BLaER1 treated with 17β-estradiol and CSF1 and Interleukin-3, amounts not matched to agents 10 nM and 100 nM (cell line): ENCODE measurements around the gene CYP4A22.

Experiments used
- H3K27ac ChIP-seq, 11 experiments: shearing (Covaris generic); formaldehyde crosslinking; 2 replicates each; pipeline ENCODE4 v1.8.1; 2022
- H3K27me3 ChIP-seq, 11 experiments: shearing (Covaris generic); formaldehyde crosslinking; 2 replicates each; pipeline ENCODE4 v1.8.1; 2022
- H3K36me3 ChIP-seq, 11 experiments: shearing (Covaris generic); formaldehyde crosslinking; 2 replicates each; pipeline ENCODE4 v1.8.1; 2022
- H3K4me1 ChIP-seq, 10 experiments: shearing (Covaris generic); formaldehyde crosslinking; 2 replicates each; pipeline ENCODE4 v1.8.1; 2022
- H3K4me2 ChIP-seq, 11 experiments: shearing (Covaris generic); formaldehyde crosslinking; 2 replicates each; pipeline ENCODE4 v1.8.1; 2022
- H3K4me3 ChIP-seq, 10 experiments: shearing (Covaris generic); formaldehyde crosslinking; 2 replicates each; pipeline ENCODE4 v1.8.1; 2022
- H3K9ac ChIP-seq, 11 experiments: shearing (Covaris generic); formaldehyde crosslinking; 2 replicates each; pipeline ENCODE4 v1.8.1; 2022
- H3K9me3 ChIP-seq, 11 experiments: shearing (Covaris generic); formaldehyde crosslinking; replicated peaks in 1 of 11; 2 replicates each; pipeline ENCODE4 v1.8.1; 2022
- H4K20me1 ChIP-seq, 11 experiments: shearing (Covaris generic); formaldehyde crosslinking; 2 replicates each; pipeline ENCODE4 v1.8.1; 2022
- Cebpa-rat ChIP-seq, 11 experiments: shearing (Covaris generic); IDR thresholded peaks; 2 replicates each; pipeline ENCODE4 v1.8.1; 2022

Gene CYP4A22

GRCh38 chr1:47179017-47179987, 42.1 kb downstream of the CYP4A22 start:
- no peaks in the 10 kb centered on the region for H4K20me1 ChIP-seq
- no peaks in the 10 kb centered on the region for H3K36me3 ChIP-seq
- TF ChIP-seq Cebpa-rat (IDR thresholded peaks at IDR 0.05): no peak
- peak overlapping the region; percentile 71 to 95 (median 86) for H3K4me2 ChIP-seq
- no peaks in the 10 kb centered on the region for H3K9me3 ChIP-seq
- H3K9ac ChIP-seq: peak overlapping the region; percentile 23 to 75 (median 66); a peak in 21 of 22 replicates
- peaks cover 6 to 26% (median 15%) of the 10 kb centered on the region in 10 experiments; a peak in 19 of 20 replicates for H3K4me1 ChIP-seq
- peak overlapping the region; percentile 46 to 62 (median 54) for H3K4me3 ChIP-seq
- peak overlapping the region; percentile 20 to 72 (median 57); a peak in 18 of 22 replicates for H3K27ac ChIP-seq
- no peaks in the 10 kb centered on the region for H3K27me3 ChIP-seq

- H3K27me3 ChIP-seq: no peaks in the 10 kb centered on the region
- peak overlapping the region in 3 of 11 experiments; percentile 63 to 75 (median 65); a peak in 4 of 22 replicates for H3K9ac ChIP-seq
- no peaks in the 10 kb centered on the region for H3K9me3 ChIP-seq
- H3K27ac ChIP-seq: no peak overlapping the region
- no peaks in the 10 kb centered on the region for H3K36me3 ChIP-seq
- peak overlapping the region in 2 of 10 experiments; percentile 59 to 62; a peak in 3 of 20 replicates for H3K4me3 ChIP-seq
- peak overlapping the region; percentile 71 to 95 (median 86); a peak in 21 of 22 replicates for H3K4me2 ChIP-seq
- peaks cover 6 to 26% (median 14%) of the 10 kb centered on the region in 10 experiments; a peak in 19 of 20 replicates for H3K4me1 ChIP-seq
- TF ChIP-seq Cebpa-rat (IDR thresholded peaks at IDR 0.05): no peak
- H4K20me1 ChIP-seq: no peaks in the 10 kb centered on the region
Measured at GRCh38 chr1:47179988-47180563, 42.8 kb downstream of the CYP4A22 start.

- TF ChIP-seq Cebpa-rat (IDR thresholded peaks at IDR 0.05): no peak
- Histone ChIP-seq H3K4me2 (no peak overlapping the region), H3K9me3 (no peaks in the 10 kb centered on the region), H3K27ac (no peak overlapping the region), H3K36me3 (no peaks in the 10 kb centered on the region), H3K9ac (no peak overlapping the region; a peak in 1 of 22 replicates), H3K4me1 (peaks cover 6 to 26% (median 13%) of the 10 kb centered on the region in 10 experiments; a peak in 19 of 20 replicates), H3K27me3 (no peaks in the 10 kb centered on the region), H4K20me1 (no peaks in the 10 kb centered on the region), H3K4me3 (no peak overlapping the region)
Measured at GRCh38 chr1:47180603-47181094, 43.4 kb downstream of the CYP4A22 start.

- TF ChIP-seq Cebpa-rat (IDR thresholded peaks at IDR 0.05): no peak
- Histone ChIP-seq H4K20me1 (no peaks in the 10 kb centered on the region), H3K9ac (peak overlapping the region in 1 of 11 experiments; percentile 15; a peak in 2 of 22 replicates), H3K4me2 (peak overlapping the region in 1 of 11 experiments; percentile 30; a peak in 1 of 22 replicates), H3K9me3 (no peaks in the 10 kb centered on the region), H3K27ac (no peak overlapping the region), H3K4me1 (peaks cover 6 to 26% (median 13%) of the 10 kb centered on the region in 10 experiments; a peak in 19 of 20 replicates), H3K4me3 (no peak overlapping the region), H3K27me3 (no peaks in the 10 kb centered on the region), H3K36me3 (no peaks in the 10 kb centered on the region)
Measured at GRCh38 chr1:47181095-47181954, 44.1 kb downstream of the CYP4A22 start.

- peak overlapping the region in 1 of 11 experiments; percentile 30; a peak in 1 of 22 replicates for H3K4me2 ChIP-seq
- H3K9ac ChIP-seq: peak overlapping the region in 2 of 11 experiments; percentile 15 to 42; a peak in 1 of 22 replicates
- no peak overlapping the region for H3K27ac ChIP-seq
- H3K4me3 ChIP-seq: no peak overlapping the region
- no peaks in the 10 kb centered on the region for H3K27me3 ChIP-seq
- no peaks in the 10 kb centered on the region for H3K36me3 ChIP-seq
- H3K4me1 ChIP-seq: peaks cover 6 to 26% (median 13%) of the 10 kb centered on the region in 10 experiments; a peak in 19 of 20 replicates
- no peaks in the 10 kb centered on the region for H3K9me3 ChIP-seq
- H4K20me1 ChIP-seq: no peaks in the 10 kb centered on the region
- TF ChIP-seq Cebpa-rat (IDR thresholded peaks at IDR 0.05): no peak
Measured at GRCh38 chr1:47181955-47182675, 44.9 kb downstream of the CYP4A22 start.

GRCh38 chr1:47182676-47183235, 45.5 kb downstream of the CYP4A22 start:
- H3K9ac ChIP-seq: 0 out of 22 replicates have a peak overlapping the region, but pooled peaks of 1 of the 11 experiments have one; percentile 42
- peaks cover 6 to 26% (median 13%) of the 10 kb centered on the region in 10 experiments; a peak in 19 of 20 replicates for H3K4me1 ChIP-seq
- no peak for TF ChIP-seq Cebpa-rat (IDR thresholded peaks at IDR 0.05)

GRCh38 chr1:47183308-47184089, 46.3 kb downstream of the CYP4A22 start:
- Histone ChIP-seq H3K4me2 (peak overlapping the region in 2 of 11 experiments; percentile 7 to 15; a peak in 1 of 22 replicates), H4K20me1 (no peaks in the 10 kb centered on the region), H3K27me3 (no peaks in the 10 kb centered on the region), H3K4me1 (peaks cover 7 to 28% (median 15%) of the 10 kb centered on the region in 10 experiments), H3K36me3 (no peaks in the 10 kb centered on the region), H3K9me3 (no peaks in the 10 kb centered on the region), H3K4me3 (no peak overlapping the region), H3K27ac (no peak overlapping the region), H3K9ac (no peak overlapping the region)
- no peak for TF ChIP-seq Cebpa-rat (IDR thresholded peaks at IDR 0.05)

More at GRCh38 chr1:47182676-47183235, 45.5 kb downstream of the CYP4A22 start:
- Histone ChIP-seq H3K27me3 (no peaks in the 10 kb centered on the region), H3K4me3 (no peak overlapping the region), H3K36me3 (no peaks in the 10 kb centered on the region), H3K9me3 (no peaks in the 10 kb centered on the region), H4K20me1 (no peaks in the 10 kb centered on the region), H3K27ac (no peak overlapping the region), H3K4me2 (no peak overlapping the region)
